NCI-H2081 treated with DMSO at 0.1 percent for 48 hours (cell line): Measurements from ENCODE around the gene SLC25A41.
"Not testable (repeated sequence)": the region's sequence is repeated elsewhere in the genome, so short reads cannot be mapped to it uniquely, and the experiment has no call there.

Experiments used
- DNase-seq: peaks from one replicate; lab custom pipeline; 2025; lab: John Stamatoyannopoulos, UW

The SLC25A41 gene

GRCh38 chr19:6428692-6429418 lies 4.7 kb downstream of the SLC25A41 start:
- not testable (repeated sequence) for DNase-seq

- DNase-seq, result no peak
These were observed 6.4 kb downstream of the SLC25A41 start for GRCh38 chr19:6427131-6427530.

- DNase-seq, result no peak
These were observed 7.6 kb downstream of the SLC25A41 start for GRCh38 chr19:6425732-6426620.

- DNase-seq, result peak; percentile 100
These were observed 8.4 kb downstream of the SLC25A41 start for GRCh38 chr19:6424939-6425731.

- no peak for DNase-seq
These were observed 9.2 kb downstream of the SLC25A41 start, which contains the start of gene KHSRP for GRCh38 chr19:6424195-6424938. Gene KHSRP (minus strand): TSS chr19:6424811. CDS start chr19:6424701, 110 bp downstream.

- no peak for DNase-seq
These were observed 9.9 kb downstream of the SLC25A41 start for GRCh38 chr19:6423499-6424194.

- no peak for DNase-seq
These were observed 12.2 kb downstream of the SLC25A41 start for GRCh38 chr19:6421075-6422014.

GRCh38 chr19:6418562-6418932 lies 15.0 kb downstream of the SLC25A41 start:
- DNase-seq, result no peak

GRCh38 chr19:6417713-6418561 lies 15.6 kb downstream of the SLC25A41 start:
- no peak for DNase-seq

- DNase-seq, result no peak
These were observed 16.7 kb downstream of the SLC25A41 start for GRCh38 chr19:6416658-6417405.

GRCh38 chr19:6415591-6416190 lies 17.9 kb downstream of the SLC25A41 start:
- no peak for DNase-seq

GRCh38 chr19:6414793-6415590 lies 18.6 kb downstream of the SLC25A41 start:
- DNase-seq, result no peak

- DNase-seq, result no peak
These were observed 19.6 kb downstream of the SLC25A41 start for GRCh38 chr19:6413721-6414643.

GRCh38 chr19:6413291-6413690 lies 20.3 kb downstream of the SLC25A41 start:
- DNase-seq, result no peak

GRCh38 chr19:6412447-6413091 lies 21.0 kb downstream of the SLC25A41 start:
- DNase-seq, result no peak
